Chondrocyte (in vitro differentiated cells): ENCODE results near the gene CCDC69. TPM values are rescaled to one million over a fixed set of nuclear protein-coding genes. Genes with fewer than 3 reads are reported as not detected.

Source experiments
- DNase-seq: peaks from one replicate; pipeline ENCODE4 v3.0.0; 2021; ENCODE audit warnings: mixed read lengths, low spot score
- H3K27ac Mint-ChIP-seq: one replicate; pipeline ENCODE4 v1.8.0; 2021; ENCODE audit warnings: mild to moderate bottlenecking, moderate library complexity, mixed read lengths; ENCODE audit not compliant: unreplicated experiment
- H3K27me3 Mint-ChIP-seq: 2 replicates; pipeline ENCODE4 v1.8.0; 2021; ENCODE audit warnings: low read depth, mixed read lengths
- H3K36me3 Mint-ChIP-seq: 2 replicates; pipeline ENCODE4 v1.8.0; 2021; ENCODE audit warnings: low read depth, mixed read lengths
- H3K4me1 Mint-ChIP-seq: 2 replicates; pipeline ENCODE4 v1.8.0; 2021; ENCODE audit warnings: low read depth, mild to moderate bottlenecking, mixed read lengths
- H3K4me3 Mint-ChIP-seq: one replicate; pipeline ENCODE4 v1.8.0; 2021; ENCODE audit warnings: mild to moderate bottlenecking, moderate library complexity, mixed read lengths; ENCODE audit not compliant: unreplicated experiment
- H3K9me3 Mint-ChIP-seq: 2 replicates; pipeline ENCODE4 v1.8.0; 2021; ENCODE audit warnings: low read depth, mixed read lengths
- CTCF ChIP-seq: fragments of 200-600 bp; sonication (generic); IDR thresholded peaks from 2 replicates; pipeline ENCODE4 v1.5.0; 2021; ENCODE audit warnings: antibody characterized with exemption, mild to moderate bottlenecking, moderate library complexity
- total RNA-seq: library from RNA; stranded (reverse); gene quantifications from 3 replicates; pipeline ENCODE4 v1.2.1, GENCODE V29; 2021

The CCDC69 gene
- total RNA-seq, 1 donor from 2014 or later, result 1.3 TPM

GRCh38 chr5:151156507-151157420 is 67.1 kb downstream of the CCDC69 start:
- TF ChIP-seq CTCF, result peak; percentile 24
- no peak for DNase-seq
- Mint-ChIP-seq H3K27me3 (no peaks in the 10 kb centered on the region), H3K4me3 (peak overlapping the region; percentile 88), H3K9me3 (no peaks in the 10 kb centered on the region), H3K4me1 (peaks cover 54% of the 10 kb centered on the region), H3K36me3 (peaks cover 5% of the 10 kb centered on the region), H3K27ac (peak overlapping the region; percentile 84)

- no peaks in the 10 kb centered on the region for H3K27me3 Mint-ChIP-seq
- H3K27ac Mint-ChIP-seq, result peak overlapping the region; percentile 84
- H3K4me3 Mint-ChIP-seq, result peak overlapping the region; percentile 88
- H3K36me3 Mint-ChIP-seq, result peaks cover 5% of the 10 kb centered on the region
- no peak for DNase-seq
- TF ChIP-seq CTCF, result peak; percentile 55
- peaks cover 62% of the 10 kb centered on the region for H3K4me1 Mint-ChIP-seq
- H3K9me3 Mint-ChIP-seq, result no peaks in the 10 kb centered on the region
These were observed 68.0 kb downstream of the CCDC69 start for GRCh38 chr5:151155775-151156506.

GRCh38 chr5:151154931-151155774 is 68.7 kb downstream of the CCDC69 start:
- H3K36me3 Mint-ChIP-seq, result peaks cover 5% of the 10 kb centered on the region
- peak overlapping the region; percentile 84 for H3K27ac Mint-ChIP-seq
- peaks cover 70% of the 10 kb centered on the region for H3K4me1 Mint-ChIP-seq

GRCh38 chr5:151153766-151154272 is 70.1 kb downstream of the CCDC69 start:
- peaks cover 78% of the 10 kb centered on the region for H3K4me1 Mint-ChIP-seq
- no peak for TF ChIP-seq CTCF
- H3K9me3 Mint-ChIP-seq, result no peaks in the 10 kb centered on the region
- no peak overlapping the region for H3K4me3 Mint-ChIP-seq
- no peaks in the 10 kb centered on the region for H3K27me3 Mint-ChIP-seq
- H3K27ac Mint-ChIP-seq, result peak overlapping the region; percentile 49
- peaks cover 7% of the 10 kb centered on the region for H3K36me3 Mint-ChIP-seq
- DNase-seq, result no peak

More at GRCh38 chr5:151154931-151155774, 68.7 kb downstream of the CCDC69 start:
- H3K4me3 Mint-ChIP-seq, result peak overlapping the region; percentile 88
- no peak for DNase-seq
- no peak for TF ChIP-seq CTCF
- no peaks in the 10 kb centered on the region for H3K9me3 Mint-ChIP-seq
- H3K27me3 Mint-ChIP-seq, result no peaks in the 10 kb centered on the region
